GM12878 (cell line): ENCODE measurements around the gene WDFY4.

ENCODE experiments used
- JUND ChIP-seq: IDR thresholded peaks from 2 replicates; pipeline ENCODE4 v1.6.1; 2012; ENCODE audit warnings: low read depth, mild to moderate bottlenecking, low read length, improper control_type of control experiment, moderate library complexity
- POLR2A ChIP-seq: IDR thresholded peaks from 2 replicates; pipeline ENCODE4 v1.6.1; 2011; ENCODE audit warnings: low read depth, mild to moderate bottlenecking, low read length
- RELA ChIP-seq: fragments of 450-650 bp; IDR thresholded peaks from 2 replicates; pipeline ENCODE4 v1.8.0; 2014; ENCODE audit warnings: borderline replicate concordance; ENCODE audit not compliant: partially characterized antibody
- SMAD1 ChIP-seq: fragments of 450-650 bp; IDR thresholded peaks from 2 replicates; pipeline ENCODE4 v1.6.1; 2018; ENCODE audit warnings: mild to moderate bottlenecking, low read depth; ENCODE audit not compliant: partially characterized antibody
- TF ChIP-seq, protein P1 (sequence below), 3 experiments: IDR thresholded peaks in 2 of 3; conservative IDR thresholded peaks in 1 of 3; 2 replicates each; pipeline ENCODE4 v1.5.1; 2011; ENCODE audit warnings: low read depth in 3 of 3, low read length in 3 of 3, mild to moderate bottlenecking in 3 of 3, control low read depth in 2 of 3, moderate library complexity in 2 of 3, inconsistent platforms in 1 of 3, mixed read lengths in 1 of 3; ENCODE audit not compliant: control insufficient read depth in 2 of 3, insufficient read depth in 1 of 3; ENCODE audit errors: extremely low read depth in 1 of 3
- TF ChIP-seq, protein P2 (sequence below): IDR thresholded peaks from 2 replicates; pipeline ENCODE4 v1.6.1; 2012; ENCODE audit warnings: low read length, inconsistent platforms

DNA sequence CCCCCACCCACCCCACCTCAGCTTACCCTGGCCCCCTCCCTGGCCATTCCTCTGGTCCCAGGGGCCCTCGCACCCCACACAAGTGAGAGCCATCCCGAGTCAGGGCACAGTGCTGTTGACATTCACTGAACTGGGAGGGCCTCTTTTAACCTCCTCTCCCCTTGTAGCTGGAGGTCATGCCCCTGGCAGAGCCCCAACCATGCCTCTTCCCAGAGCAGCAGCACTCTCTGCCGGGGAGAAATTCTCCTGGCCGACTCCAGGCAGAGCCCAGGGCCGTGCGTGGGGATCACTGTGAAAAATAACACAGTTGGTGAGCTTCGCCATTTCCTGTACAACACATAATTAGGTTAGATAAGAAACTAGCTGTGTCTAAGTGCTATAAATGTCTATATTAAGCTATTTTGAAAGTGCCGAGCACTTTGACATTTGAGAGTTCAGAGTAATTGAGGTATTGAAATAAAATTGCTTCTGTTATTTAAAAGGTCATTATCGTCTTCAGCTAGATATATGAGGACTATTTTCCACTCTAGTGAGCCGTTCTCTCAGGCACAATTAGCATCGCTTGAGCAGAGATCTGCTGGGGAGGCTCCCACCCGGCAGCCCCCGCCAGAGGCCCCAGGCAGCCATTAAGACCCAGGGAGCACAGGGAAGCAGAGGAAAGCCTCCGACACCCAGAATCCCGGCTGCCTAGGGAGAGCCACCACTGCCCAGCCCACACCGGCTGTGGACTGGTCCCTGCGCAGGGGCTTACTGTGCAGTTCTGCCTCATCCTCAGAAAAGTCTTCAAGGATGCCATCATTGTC, 317.4 kb downstream of the WDFY4 start:
- no peak for TF ChIP-seq RELA
- TF ChIP-seq, protein P1, sequence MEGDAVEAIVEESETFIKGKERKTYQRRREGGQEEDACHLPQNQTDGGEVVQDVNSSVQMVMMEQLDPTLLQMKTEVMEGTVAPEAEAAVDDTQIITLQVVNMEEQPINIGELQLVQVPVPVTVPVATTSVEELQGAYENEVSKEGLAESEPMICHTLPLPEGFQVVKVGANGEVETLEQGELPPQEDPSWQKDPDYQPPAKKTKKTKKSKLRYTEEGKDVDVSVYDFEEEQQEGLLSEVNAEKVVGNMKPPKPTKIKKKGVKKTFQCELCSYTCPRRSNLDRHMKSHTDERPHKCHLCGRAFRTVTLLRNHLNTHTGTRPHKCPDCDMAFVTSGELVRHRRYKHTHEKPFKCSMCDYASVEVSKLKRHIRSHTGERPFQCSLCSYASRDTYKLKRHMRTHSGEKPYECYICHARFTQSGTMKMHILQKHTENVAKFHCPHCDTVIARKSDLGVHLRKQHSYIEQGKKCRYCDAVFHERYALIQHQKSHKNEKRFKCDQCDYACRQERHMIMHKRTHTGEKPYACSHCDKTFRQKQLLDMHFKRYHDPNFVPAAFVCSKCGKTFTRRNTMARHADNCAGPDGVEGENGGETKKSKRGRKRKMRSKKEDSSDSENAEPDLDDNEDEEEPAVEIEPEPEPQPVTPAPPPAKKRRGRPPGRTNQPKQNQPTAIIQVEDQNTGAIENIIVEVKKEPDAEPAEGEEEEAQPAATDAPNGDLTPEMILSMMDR (IDR thresholded peaks at IDR 0.05 in 2 of 3, conservative IDR thresholded peaks at IDR 0.05 in 1 of 3; ENCODE audit: control insufficient read depth in 2 of 3, extremely low read depth in 1 of 3, insufficient read depth in 1 of 3, low read depth in 3 of 3, low read length in 3 of 3): no peak
- no peak for TF ChIP-seq POLR2A
- no peak for TF ChIP-seq SMAD1
- TF ChIP-seq, protein P2, sequence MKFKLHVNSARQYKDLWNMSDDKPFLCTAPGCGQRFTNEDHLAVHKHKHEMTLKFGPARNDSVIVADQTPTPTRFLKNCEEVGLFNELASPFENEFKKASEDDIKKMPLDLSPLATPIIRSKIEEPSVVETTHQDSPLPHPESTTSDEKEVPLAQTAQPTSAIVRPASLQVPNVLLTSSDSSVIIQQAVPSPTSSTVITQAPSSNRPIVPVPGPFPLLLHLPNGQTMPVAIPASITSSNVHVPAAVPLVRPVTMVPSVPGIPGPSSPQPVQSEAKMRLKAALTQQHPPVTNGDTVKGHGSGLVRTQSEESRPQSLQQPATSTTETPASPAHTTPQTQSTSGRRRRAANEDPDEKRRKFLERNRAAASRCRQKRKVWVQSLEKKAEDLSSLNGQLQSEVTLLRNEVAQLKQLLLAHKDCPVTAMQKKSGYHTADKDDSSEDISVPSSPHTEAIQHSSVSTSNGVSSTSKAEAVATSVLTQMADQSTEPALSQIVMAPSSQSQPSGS: no peak
- no peak for TF ChIP-seq JUND
